HG03442 (cell line): ENCODE data around the gene NFE2L1.

Source experiments
- ATAC-seq: cut with Tn5 transposase; IDR thresholded peaks from one replicate; pipeline ENCODE4 v1.9.1; 2021; ENCODE audit warnings: mild to moderate bottlenecking, moderate library complexity; ENCODE audit not compliant: unreplicated experiment

The NFE2L1 gene

DNA sequence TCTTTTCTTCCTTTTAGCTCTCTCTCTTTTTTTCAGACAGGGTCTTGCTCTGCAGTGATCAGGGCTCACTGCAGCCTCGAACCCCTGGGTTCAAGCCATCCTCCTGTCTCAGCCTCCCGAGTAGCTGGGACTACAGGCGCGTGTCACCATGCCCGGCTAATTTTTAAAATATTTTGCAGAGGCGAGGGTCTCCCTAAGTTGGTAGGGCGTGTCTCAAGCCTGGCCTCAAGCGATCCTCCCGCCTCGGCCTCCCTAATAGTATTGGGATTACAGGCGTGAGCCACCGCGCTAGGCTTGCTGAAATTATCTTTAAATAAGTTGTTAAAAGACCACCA, 58.6 kb downstream of the NFE2L1 start:
- no peak for ATAC-seq

DNA sequence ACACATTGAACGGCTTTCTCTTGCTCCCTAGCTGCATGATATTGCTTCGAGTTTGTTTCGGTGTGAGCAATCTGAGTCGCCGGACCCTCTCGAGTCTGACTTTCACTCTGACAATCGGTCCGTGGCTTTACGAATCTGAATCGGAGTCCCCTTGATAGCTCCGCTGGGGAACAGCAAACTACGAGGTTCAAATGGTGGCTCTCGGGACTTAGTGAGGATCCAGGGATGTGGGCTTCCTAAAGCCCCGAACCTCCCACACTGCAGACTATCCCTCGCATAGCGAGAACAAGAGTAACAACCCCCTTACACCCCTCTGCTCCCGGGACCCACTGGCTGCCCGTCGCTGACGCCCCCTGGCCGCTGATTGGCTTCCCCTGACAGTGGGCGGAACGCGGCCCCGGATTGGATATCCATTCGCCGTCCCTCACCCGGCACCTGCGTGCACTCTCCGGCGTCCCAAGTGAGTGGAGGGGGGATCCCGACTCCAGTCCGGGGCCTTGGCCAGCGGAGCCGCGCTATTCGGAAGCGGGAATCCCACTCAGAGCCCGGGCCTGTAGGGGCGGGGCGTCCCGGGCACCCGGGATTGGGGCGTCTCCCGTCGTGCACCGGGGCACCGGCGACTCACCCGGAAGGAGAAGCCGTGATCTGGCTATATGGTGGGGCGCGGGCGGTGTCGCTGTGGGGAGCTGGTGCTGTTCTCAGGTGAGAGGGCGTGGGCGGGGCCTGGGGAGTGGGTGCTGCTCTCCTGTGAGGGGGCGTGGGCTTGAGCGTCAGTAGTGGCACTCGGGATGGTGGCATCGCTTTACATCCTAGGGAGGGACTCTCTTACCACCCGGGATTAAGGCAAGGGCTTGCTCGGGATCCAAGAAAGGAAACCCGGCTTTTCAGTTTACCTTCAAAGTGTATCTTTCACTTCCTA, 59.2 kb downstream of the NFE2L1 start, which contains the start of gene SNX11:
Gene SNX11, plus strand, starts transcription at position 630 of the 919 bp plus-strand sequence. CDS start 4,278 bp downstream, outside the sequence.
- peak; percentile 76 for ATAC-seq

DNA sequence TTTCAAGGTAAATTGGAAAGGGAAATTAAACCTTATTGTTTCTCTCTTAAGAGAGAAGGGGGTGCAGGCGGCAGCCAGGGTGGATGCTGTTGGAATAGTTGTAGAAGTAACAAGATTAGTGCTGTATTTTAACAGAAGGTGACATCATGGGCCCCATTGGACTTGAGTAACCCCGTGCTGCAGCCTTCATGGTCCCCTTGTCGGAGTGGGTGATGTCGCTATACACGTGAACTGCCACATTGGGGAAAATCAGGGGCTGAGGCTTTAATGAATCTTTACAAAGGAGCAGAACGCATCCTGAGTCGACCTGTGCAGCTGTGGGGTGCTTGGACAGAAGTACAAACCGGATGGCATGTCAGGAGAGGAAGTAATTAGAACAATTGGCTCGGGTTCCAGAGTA, 62.6 kb downstream of the NFE2L1 start:
- ATAC-seq, result no peak
